Measurements from ENCODE around the gene AK5. TPM values are rescaled to one million over a fixed set of nuclear protein-coding genes. Genes with fewer than 3 reads are reported as not detected.
"Not testable (repeated sequence)": the region's sequence is repeated elsewhere in the genome, so short reads cannot be mapped to it uniquely, and the experiment has no call there.

Gene AK5
- total RNA-seq, 2 donors from 2014 or later: 3.1 to 20.8 TPM

GRCh38 chr1:77406661-77407060 is 124.8 kb downstream of the AK5 start:
- Histone ChIP-seq H3K36me3 (no peaks in the 10 kb centered on the region), H3K27ac (no peak overlapping the region), H3K4me1 (replicated peaks) (no peaks in the 10 kb centered on the region), H3K27me3 (replicated peaks; ENCODE audit: insufficient read depth) (no peaks in the 10 kb centered on the region), H3K4me3 (no peak overlapping the region), H3K9me3 (no peaks in the 10 kb centered on the region)
- intact Hi-C loops (cut with DNase I): no loop called here
- DNase-seq (ENCODE audit: low spot score): no peak
- no peak for TF ChIP-seq POLR2A (IDR thresholded peaks at IDR 0.05)
- TF ChIP-seq POLR2AphosphoS5 (IDR thresholded peaks at IDR 0.05): no peak

GRCh38 chr1:77407738-77408375 is 126.0 kb downstream of the AK5 start:
- no peak overlapping the region for H3K27ac ChIP-seq
- no peaks in the 10 kb centered on the region for H3K36me3 ChIP-seq
- H3K4me3 ChIP-seq: no peak overlapping the region
- no peak for TF ChIP-seq POLR2A (IDR thresholded peaks at IDR 0.05)
- TF ChIP-seq POLR2AphosphoS5 (IDR thresholded peaks at IDR 0.05): no peak
- TF ChIP-seq CTCF (IDR thresholded peaks at IDR 0.05): no peak
- no peaks in the 10 kb centered on the region for H3K27me3 ChIP-seq (replicated peaks; ENCODE audit: insufficient read depth)
- DNase-seq (ENCODE audit: low spot score): no peak
- no peaks in the 10 kb centered on the region for H3K4me1 ChIP-seq (replicated peaks)
- intact Hi-C loops (cut with DNase I): no loop called here
- H3K9me3 ChIP-seq: no peaks in the 10 kb centered on the region

GRCh38 chr1:77408933-77409332 is 127.1 kb downstream of the AK5 start:
- H3K4me3 ChIP-seq; DNase-seq (ENCODE audit: low spot score); H3K36me3 ChIP-seq; H3K4me1 ChIP-seq (replicated peaks); H3K27me3 ChIP-seq (replicated peaks; ENCODE audit: insufficient read depth); intact Hi-C loops (cut with DNase I); H3K27ac ChIP-seq; H3K9me3 ChIP-seq: not testable (repeated sequence)
- 82% methylated on average over 4 of the region's 4 CpGs for WGBS

- WGBS: 53% methylated on average over 9 of the region's 9 CpGs
- H3K4me1 ChIP-seq (replicated peaks): no peaks in the 10 kb centered on the region
- intact Hi-C loops (cut with DNase I): no loop called here
- H3K27me3 ChIP-seq (replicated peaks; ENCODE audit: insufficient read depth): no peaks in the 10 kb centered on the region
- no peak overlapping the region for H3K4me3 ChIP-seq
- H3K36me3 ChIP-seq: no peaks in the 10 kb centered on the region
- DNase-seq (ENCODE audit: low spot score): peak; percentile 27
- no peak overlapping the region for H3K27ac ChIP-seq
- TF ChIP-seq POLR2AphosphoS5 (IDR thresholded peaks at IDR 0.05) (peak; percentile 62), POLR2A (IDR thresholded peaks at IDR 0.05) (no peak)
- H3K9me3 ChIP-seq: no peaks in the 10 kb centered on the region
Observed at GRCh38 chr1:77412069-77412819, 130.4 kb downstream of the AK5 start.

- intact Hi-C loops (cut with DNase I): no loop called here
- TF ChIP-seq POLR2AphosphoS5 (IDR thresholded peaks at IDR 0.05) (no peak), POLR2A (IDR thresholded peaks at IDR 0.05) (no peak), CTCF (IDR thresholded peaks at IDR 0.05) (no peak)
Observed at GRCh38 chr1:77412820-77413530, 131.2 kb downstream of the AK5 start.

GRCh38 chr1:77413541-77414335 is 131.9 kb downstream of the AK5 start:
- intact Hi-C loops (cut with DNase I): no loop called here

More at GRCh38 chr1:77412820-77413530, 131.2 kb downstream of the AK5 start:
- no peak for DNase-seq (ENCODE audit: low spot score)
- Histone ChIP-seq H3K27ac (no peak overlapping the region), H3K4me1 (replicated peaks) (no peaks in the 10 kb centered on the region), H3K9me3 (no peaks in the 10 kb centered on the region), H3K4me3 (no peak overlapping the region), H3K36me3 (no peaks in the 10 kb centered on the region), H3K27me3 (replicated peaks; ENCODE audit: insufficient read depth) (no peaks in the 10 kb centered on the region)
- WGBS: 64% methylated on average over 8 of the region's 8 CpGs

More at GRCh38 chr1:77413541-77414335, 131.9 kb downstream of the AK5 start:
- Histone ChIP-seq H3K9me3 (no peaks in the 10 kb centered on the region), H3K27ac (no peak overlapping the region), H3K4me3 (no peak overlapping the region), H3K4me1 (replicated peaks) (no peaks in the 10 kb centered on the region), H3K27me3 (replicated peaks; ENCODE audit: insufficient read depth) (no peaks in the 10 kb centered on the region), H3K36me3 (no peaks in the 10 kb centered on the region)
- WGBS: 84% methylated on average over 7 of the region's 7 CpGs
- TF ChIP-seq POLR2A (IDR thresholded peaks at IDR 0.05): no peak
- TF ChIP-seq POLR2AphosphoS5 (IDR thresholded peaks at IDR 0.05): no peak
- no peak for TF ChIP-seq CTCF (IDR thresholded peaks at IDR 0.05)
- DNase-seq (ENCODE audit: low spot score): no peak

All from prostate gland (tissue), 2 donors.